GM21528 (cell line): ENCODE data around the gene TNFSF8.

ENCODE experiments used
- ATAC-seq: cut with Tn5 transposase; IDR thresholded peaks from one replicate; pipeline ENCODE4 v1.9.1; 2021; ENCODE audit warnings: mild to moderate bottlenecking, moderate library complexity; ENCODE audit not compliant: unreplicated experiment, low FRiP score

The TNFSF8 gene

GRCh38 chr9:114883709-114884108, 46.7 kb downstream of the TNFSF8 start:
- ATAC-seq: no peak

- no peak for ATAC-seq
These were observed 50.1 kb downstream of the TNFSF8 start for GRCh38 chr9:114880291-114880745.

GRCh38 chr9:114878879-114879564, 51.4 kb downstream of the TNFSF8 start:
- ATAC-seq: no peak

GRCh38 chr9:114869845-114870244, 60.5 kb downstream of the TNFSF8 start:
- ATAC-seq: no peak

- ATAC-seq: no peak
These were observed 61.0 kb downstream of the TNFSF8 start for GRCh38 chr9:114869378-114869777.

GRCh38 chr9:114867327-114867726, 63.1 kb downstream of the TNFSF8 start:
- no peak for ATAC-seq

- no peak for ATAC-seq
These were observed 65.9 kb downstream of the TNFSF8 start for GRCh38 chr9:114864471-114864870.

- ATAC-seq: no peak
These were observed 68.3 kb downstream of the TNFSF8 start for GRCh38 chr9:114861922-114862605.

- no peak for ATAC-seq
These were observed 69.1 kb downstream of the TNFSF8 start for GRCh38 chr9:114861273-114861672.

- no peak for ATAC-seq
These were observed 70.2 kb downstream of the TNFSF8 start for GRCh38 chr9:114860187-114860586.

GRCh38 chr9:114856942-114857315, 73.5 kb downstream of the TNFSF8 start:
- no peak for ATAC-seq

GRCh38 chr9:114856215-114856941, 74.0 kb downstream of the TNFSF8 start:
- no peak for ATAC-seq

GRCh38 chr9:114855488-114855887, 74.9 kb downstream of the TNFSF8 start:
- no peak for ATAC-seq

- no peak for ATAC-seq
These were observed 75.5 kb downstream of the TNFSF8 start for GRCh38 chr9:114854736-114855355.

- no peak for ATAC-seq
These were observed 77.1 kb downstream of the TNFSF8 start for GRCh38 chr9:114853071-114853855.

GRCh38 chr9:114852050-114852594, 78.3 kb downstream of the TNFSF8 start:
- ATAC-seq: no peak

GRCh38 chr9:114851306-114851705, 79.1 kb downstream of the TNFSF8 start:
- no peak for ATAC-seq
